ENCODE measurements around the gene CTXN1.

CTXN1 gene

DNA sequence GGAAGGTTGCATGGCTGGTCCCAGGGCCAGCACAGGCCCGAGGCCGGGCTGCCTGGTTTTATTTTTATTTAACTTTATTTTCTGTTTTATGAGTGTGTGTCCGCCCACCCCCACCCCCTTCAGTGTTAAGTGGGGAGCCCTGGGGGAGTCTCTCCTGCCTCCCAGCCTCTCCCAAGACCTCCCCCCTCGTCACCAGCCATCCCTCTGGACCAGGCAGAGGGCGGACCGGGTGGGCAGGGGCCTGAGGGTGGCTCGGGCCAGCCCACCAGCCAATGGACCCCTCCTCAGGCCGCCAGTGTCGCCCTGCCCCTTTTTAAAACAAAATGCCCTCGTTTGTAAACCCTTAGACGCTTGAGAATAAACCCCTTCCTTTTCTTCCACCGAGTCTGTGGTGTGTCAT lies 11.8 kb downstream of the CTXN1 start:
- no peak for DNase-seq (ENCODE audit: low read depth)

DNA sequence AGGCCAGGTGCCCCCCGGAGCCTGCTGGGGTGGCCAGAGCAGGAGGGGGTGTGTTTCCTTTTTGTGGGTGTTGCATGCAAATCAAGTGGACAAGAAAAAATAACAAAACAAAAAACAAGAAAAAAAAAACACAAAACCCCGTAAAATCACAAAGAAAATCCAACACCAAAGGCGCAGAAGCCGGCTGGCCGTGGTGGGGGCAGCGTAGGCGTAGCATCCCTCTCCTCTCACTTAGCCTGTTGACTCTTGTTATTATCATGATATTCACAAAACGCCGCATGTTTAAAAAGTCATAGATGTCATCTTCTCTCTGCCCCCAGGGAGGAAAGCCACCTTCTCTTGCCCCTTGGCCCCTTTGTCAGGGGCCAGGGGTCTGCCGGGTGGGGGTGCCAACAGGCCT lies 12.3 kb downstream of the CTXN1 start:
- DNase-seq (ENCODE audit: low read depth) = no peak

DNA sequence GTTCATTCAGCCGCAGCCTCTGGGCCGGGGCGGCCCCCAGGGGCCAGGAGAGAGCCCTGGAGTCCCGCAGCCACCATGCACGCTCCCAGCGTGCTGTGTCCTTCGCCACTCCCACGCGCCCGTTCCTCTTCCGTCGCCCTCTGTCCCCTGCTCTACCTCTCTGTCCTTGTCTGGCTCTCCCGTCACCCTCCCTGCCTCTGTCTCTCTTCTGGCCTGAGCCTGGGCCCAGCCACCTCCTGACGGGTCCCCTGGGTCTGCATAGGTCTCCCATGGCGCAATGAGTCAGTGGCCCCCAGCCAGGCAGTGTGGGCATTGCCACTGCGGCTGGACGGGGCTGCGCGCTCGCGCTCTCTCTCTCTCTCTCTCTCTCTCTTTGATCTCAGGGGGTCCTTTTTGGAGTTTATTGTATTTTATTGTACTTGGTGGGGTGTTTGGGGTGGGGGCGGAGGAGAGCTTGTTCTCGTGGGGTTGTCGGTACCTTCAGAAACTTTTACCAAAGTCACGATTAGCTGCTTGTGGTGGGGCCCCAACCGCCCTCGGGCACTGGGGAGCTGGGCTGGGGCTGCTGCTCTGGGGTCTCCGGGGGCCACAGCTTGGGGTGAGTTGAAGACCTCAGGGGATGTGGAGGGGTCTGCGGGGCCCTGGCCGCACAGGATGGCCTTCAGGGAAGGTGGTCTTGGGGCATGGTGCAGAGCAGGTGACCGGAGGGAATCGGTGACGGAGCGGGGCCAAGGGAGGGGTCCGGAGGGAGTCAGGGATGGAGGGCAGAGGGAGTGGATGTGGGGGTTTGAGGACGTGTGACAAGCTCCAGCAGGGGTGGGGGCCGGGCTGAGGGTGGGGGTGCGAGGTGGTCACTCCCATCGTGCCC lies 13.0 kb downstream of the CTXN1 start:
- no peak for DNase-seq (ENCODE audit: low read depth)

DNA sequence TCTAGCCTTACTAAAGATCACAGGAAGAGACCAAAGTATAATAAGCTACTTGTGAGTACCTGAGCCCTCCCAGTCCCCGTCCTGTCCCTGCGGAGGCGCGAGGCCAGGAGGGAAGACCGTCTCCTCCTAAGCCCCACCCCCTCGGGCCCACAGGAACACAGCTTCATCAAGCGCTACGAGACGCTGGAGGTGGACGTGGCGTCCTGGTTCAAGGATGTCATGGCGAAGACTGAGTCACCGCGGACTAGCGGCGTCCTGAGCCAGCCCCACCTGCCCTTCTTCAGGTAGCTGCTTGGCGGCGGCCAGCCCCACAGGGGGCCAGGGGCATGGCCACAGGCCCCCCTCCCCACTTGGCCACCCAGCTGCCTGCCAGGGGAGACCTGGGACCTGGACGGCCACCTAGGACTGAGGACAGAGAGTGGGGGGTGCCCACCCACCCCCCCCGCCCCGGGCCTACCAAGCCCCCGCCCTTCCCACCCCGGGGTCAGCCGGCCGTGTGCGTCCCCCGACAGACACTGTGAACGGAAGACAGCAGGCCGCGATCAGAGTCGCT lies 13.7 kb downstream of the CTXN1 start:
- DNase-seq (ENCODE audit: low read depth) = no peak

DNA sequence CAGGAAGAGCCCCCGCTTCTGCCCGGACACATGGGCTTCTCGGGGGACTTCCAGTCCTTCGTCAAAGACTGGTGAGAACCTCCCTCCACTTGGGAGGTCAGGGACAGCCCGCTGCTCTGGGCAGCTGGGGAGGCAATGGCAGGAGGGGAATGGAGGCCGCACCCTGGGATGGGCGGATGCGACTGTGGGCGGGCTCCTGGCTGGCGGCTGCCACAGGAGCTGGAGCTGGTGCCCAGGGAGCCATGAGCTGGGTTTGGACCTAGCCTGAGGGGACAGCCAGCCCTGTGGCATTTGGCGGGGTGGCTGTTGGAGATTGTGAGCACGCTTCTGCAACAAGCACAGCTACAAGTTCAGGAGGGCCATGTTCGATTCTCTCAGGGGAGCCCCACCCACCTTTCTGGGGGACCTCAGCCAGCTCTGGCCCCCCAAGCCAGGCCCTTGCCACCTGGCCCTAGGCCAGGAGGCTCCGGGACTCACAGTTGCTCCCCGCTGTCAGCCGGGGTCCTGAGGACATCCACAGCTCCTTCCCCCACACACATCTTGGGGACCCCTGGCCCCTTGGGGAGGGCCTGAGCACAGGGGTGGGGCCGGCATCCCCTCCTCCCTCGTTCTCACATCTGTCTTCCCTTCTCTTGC lies 14.3 kb downstream of the CTXN1 start:
- no peak for DNase-seq (ENCODE audit: low read depth)

DNA sequence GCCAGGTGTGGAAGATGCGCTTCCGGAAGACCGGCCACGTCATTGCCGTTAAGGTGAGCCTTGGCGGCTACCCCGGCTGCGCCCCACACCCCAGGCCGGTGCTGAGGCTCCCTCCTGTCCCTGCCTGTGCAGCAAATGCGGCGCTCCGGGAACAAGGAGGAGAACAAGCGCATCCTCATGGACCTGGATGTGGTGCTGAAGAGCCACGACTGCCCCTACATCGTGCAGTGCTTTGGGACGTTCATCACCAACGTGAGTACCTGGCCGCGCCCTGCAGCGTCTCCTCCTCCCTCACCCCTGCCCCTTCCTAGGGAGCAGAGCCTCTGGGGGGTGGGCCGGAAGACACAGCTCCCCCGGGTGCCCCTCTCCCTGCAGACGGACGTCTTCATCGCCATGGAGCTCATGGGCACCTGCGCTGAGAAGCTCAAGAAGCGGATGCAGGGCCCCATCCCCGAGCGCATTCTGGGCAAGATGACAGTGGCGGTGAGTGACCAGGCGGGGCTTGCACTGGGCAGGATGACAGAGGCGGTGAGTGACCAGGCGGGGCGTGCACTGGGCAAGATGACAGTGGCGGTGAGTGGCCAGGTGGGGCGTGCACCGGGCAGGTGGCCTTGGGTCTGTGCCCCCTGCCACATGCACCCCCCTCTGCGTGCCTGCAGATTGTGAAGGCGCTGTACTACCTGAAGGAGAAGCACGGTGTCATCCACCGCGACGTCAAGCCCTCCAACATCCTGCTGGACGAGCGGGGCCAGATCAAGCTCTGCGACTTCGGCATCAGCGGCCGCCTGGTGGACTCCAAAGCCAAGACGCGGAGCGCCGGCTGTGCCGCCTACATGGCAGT lies 15.4 kb downstream of the CTXN1 start:
- no peak for DNase-seq (ENCODE audit: low read depth)

DNA sequence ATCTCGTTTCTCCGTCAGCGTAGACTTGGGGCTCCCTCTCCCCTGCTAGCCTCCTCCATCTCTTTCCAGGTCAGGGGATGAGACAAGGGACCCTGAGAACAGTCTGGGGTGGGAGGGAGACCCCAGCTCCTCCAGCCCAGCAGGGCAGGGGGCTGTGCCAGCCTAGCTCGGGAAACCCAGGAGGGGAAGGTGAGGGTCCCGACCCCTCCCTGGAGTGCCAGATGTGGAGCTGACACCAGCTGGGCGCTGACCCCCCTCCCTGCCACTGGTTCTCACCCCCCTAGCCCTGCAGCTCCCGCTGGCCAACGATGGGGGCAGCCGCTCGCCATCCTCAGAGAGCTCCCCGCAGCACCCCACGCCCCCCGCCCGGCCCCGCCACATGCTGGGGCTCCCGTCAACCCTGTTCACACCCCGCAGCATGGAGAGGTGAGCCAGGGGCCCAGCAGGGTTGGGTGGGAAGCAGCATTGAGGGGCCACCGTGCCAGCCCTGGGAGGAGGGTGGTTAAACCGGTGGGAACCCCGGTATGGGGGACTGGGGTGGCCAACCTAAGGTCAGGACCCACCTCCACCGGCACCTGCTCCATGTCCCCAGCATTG lies 16.4 kb downstream of the CTXN1 start:
- DNase-seq (ENCODE audit: low read depth) = no peak

DNA sequence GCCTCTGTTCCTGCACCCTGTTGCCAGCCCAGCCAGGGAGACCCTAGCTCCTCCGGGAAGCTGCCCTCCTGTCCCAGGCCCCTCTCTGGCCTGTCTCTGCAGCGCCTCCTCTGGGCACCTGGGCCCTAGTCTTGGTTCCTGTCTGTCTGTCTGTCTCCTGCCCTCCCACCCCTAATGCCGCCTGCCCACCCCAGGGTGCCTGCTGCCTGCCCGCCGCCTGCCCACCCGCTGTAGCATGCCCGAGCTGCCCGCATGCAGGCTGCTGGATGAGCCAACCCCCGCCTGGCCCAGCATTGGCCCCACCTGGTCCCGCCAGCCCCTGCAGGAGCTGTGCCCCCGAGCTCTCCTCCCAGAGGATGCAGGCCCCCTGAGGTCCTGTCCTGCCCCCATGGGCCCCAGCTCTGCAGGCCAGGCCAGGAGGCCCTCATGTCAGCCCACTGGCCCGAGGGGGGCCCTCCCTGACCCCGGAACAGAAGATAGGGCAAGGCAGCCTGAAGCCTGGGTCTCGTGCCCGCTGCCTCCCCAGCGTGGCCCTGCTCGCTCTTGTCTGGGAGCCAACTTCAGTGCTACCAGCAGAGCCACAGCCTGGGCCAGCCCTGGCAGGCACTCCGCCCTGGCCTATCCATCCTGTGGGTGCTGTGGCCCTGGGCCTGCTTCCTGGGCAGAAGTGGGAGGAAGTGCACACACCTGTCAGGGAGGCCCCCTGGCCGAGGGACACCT lies 17.0 kb downstream of the CTXN1 start:
- no peak for DNase-seq (ENCODE audit: low read depth)

DNA sequence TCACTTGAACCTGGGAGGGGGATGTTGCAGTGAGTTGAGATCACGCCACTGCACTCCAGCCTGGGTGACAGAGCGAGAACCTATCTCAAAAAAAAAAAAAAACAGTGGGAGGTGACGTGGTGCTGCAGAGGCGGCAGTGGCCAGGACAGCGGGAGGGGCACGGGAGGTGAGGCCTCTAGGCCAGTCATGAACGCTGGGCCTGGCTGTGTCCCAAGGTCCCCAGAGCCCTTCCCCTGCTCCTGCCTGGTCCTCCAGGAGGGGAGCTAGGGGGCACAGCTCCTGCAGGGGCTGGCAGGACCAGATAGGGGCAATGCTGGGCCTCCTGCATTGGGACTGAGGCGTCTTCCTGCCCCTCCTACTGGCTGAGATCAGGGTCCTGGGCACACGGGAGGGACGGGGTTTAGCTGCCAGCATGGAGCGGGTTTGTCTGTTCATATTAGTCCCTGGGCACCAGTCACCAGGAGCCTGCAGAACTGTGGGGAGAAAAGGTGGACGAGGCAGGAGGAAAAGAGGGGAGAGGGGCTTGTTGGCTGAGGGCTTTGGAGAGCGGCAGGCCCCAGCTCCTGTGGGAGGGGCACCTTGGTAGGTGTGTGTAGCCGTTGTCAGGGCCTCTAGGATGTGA lies 17.7 kb downstream of the CTXN1 start:
- DNase-seq (ENCODE audit: low read depth) = no peak

DNA sequence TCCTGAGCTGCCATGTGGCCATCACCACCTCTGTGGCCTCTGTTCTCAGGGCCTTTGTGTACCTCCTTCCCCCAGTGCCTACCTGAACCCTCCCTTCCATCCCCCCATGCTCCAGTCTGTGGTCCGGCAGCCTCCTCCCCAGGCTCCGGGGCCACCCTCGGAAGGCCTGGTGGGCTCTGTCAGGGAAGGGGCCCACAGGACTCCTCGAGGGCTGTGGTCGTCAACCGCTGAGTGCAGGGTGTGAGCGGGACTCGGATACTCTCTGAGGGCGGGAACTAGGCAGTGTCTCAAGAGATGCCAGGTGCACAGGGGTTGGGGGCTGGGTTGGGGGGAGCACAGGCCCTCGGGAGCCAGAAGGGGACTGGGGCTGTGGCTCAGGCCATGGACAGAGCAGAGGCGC lies 18.4 kb downstream of the CTXN1 start:
- DNase-seq (ENCODE audit: low read depth) = no peak

DNA sequence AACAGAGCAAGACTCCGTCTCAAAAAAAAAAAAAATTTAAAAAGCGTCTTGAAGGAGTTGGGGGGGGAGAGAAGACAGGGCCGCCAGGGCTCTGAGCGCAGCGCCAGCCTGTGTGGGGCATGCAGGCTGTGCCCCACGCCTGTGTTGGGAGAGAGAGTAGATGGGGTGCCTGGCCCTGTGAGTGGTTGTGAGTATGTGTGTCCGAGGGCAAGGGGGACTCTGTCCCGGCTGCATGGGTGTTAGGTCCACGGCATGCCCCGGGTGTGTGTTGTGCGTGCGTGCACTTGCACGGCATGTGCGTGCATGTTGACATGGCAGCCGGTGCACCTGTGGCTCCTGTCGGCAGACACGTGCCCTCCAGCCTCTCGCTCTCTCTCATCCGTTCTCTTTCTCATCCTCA lies 18.8 kb downstream of the CTXN1 start:
- no peak for DNase-seq (ENCODE audit: low read depth)

DNA sequence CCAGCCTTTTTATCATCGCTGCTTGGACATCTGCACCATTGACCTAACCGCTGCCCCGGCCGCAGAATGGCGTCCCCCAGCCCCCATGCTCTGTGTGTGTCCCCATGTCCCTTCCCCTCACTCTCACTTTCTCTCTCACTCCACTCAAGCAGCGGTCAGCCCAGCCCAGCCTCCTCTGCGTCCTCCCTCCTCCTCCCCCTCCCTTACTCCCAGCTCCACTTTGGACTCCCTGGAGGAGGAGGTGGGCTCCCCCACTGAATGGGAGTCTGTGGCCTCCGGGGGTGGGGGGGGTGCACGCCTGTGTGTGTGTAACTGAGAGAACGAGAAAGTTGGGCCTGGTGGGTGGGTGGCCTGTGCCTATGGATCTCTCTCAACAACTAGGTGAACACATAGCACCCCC lies 20.1 kb downstream of the CTXN1 start:
- DNase-seq (ENCODE audit: low read depth) = no peak

DNA sequence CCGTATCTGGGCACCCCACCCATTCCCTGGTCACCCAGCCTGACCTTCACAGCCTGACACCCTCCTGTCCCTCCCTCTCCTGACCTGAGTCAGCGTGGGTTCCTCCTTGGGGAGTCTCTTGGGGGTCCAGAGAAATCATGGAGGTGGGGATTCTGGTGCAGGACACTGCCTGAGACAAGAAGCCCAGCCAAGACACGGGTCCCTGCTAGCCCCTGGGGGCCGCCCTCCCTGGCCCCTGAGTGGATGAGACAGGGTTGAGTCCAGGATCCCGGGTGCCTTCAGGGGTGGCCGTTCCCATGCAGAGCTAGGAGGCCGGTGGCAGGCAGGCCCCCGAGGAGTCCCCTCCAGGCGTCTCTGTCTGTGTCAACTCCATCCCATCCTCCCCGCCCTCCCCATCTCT lies 20.7 kb downstream of the CTXN1 start:
- DNase-seq (ENCODE audit: low read depth) = no peak

DNA sequence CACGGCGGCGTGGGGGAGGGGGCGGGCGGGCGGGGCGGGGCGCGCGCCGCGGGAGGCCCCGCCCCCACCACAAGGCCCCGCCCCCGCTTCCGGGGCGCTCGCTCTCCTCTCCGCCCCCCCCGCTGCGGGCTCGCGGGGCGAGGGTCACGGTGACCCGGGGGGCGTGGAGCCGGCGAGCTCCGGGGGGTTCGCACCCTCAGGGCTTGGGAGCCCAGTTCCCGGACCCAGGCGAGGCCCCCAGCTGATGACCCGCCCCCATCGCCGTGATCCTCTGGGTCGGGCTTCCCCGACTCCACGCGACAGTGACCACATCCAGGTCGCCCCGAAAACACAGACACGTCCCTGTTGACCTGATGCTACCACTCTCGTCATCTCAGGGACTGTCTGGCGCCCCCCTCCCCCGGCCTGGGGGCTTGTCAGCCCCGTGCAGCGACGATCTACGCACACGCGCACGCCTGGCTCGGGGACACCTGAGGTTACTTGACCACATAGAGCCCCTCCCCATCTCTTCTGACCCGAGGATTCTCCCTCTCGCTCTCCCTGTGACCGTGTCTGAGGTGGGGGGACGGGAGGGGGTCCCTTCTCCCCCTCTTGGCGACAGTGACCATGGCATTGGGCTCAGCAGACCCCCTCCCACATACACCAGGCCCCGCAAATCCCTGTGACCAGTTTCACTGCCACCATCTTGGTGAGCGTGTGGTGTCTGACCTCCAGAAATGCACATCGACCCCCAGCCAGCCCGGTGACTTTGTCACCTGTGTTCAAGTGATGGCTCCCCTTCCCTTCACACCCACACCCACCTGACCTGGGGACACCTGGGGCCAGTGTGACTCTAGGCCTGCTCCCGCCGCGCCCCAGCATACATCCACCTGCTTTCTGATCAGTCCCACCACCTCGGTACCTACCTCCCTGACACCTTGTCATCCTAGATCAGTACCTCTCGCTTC lies 21.6 kb downstream of the CTXN1 start:
- no peak for DNase-seq (ENCODE audit: low read depth)

DNA sequence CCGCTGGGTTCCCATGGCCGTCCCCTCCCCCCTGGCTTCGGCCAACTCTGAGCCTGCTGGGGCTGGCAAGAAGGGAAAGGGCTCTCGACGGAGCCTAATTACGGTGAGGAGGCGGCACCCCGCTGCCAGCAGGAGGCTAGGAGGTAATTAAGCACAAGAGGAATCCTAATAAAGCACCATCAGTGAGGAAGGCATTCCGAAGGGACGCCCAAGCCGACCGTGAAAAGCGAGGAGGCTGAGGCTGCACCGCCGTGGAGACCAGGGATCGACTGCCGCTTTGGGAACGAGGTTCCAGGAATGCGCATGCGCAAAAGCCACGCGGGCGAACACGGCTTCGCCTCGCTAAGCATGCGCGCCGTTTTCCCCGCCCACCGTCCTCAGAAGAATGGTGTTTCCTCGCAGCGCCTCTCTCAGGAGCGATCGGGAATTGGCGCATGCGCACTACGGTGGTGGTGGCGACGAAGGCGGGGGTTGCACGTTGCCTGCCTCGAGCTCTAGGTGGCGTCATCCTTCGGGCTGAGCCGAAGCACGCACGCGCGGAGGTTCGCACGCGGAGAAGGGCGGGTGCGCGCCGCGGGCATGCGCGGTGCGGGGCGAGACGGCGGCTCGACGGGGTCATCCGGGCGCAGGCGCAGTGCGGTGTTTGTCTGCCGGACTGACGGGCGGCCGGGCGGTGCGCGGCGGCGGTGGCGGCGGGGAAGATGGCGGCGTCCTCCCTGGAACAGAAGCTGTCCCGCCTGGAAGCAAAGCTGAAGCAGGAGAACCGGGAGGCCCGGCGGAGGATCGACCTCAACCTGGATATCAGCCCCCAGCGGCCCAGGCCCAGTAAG lies 22.5 kb downstream of the CTXN1 start, which contains the start of gene MAP2K7:
Gene MAP2K7 (plus strand): TSS at position 634 of the 830 bp plus-strand sequence. CDS start 68 bp downstream, at position 702.
- DNase-seq (ENCODE audit: low read depth) = peak; percentile 93

DNA sequence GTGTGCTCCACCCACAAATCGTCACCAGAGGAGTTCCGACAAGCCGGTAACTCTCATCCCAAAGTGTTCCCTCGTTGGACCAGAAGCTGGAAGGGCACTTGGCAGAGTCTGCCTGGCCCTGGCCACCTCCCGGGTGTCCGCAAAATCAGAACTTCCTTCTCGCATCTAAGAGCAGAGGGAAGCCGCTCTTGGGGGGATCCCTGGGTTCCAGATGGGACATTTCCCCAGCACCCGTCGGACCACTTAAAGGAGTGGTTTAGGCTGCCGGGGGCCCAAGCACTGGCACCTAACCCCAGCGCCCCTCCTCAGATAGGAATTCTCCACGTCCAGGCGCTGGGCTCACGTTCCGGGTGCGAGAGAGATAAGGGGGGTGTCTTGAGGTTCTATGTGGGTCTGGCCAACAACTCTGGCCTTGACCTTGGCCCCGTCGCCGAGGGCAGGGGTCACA lies 23.1 kb downstream of the CTXN1 start:
- DNase-seq (ENCODE audit: low read depth) = no peak

DNA sequence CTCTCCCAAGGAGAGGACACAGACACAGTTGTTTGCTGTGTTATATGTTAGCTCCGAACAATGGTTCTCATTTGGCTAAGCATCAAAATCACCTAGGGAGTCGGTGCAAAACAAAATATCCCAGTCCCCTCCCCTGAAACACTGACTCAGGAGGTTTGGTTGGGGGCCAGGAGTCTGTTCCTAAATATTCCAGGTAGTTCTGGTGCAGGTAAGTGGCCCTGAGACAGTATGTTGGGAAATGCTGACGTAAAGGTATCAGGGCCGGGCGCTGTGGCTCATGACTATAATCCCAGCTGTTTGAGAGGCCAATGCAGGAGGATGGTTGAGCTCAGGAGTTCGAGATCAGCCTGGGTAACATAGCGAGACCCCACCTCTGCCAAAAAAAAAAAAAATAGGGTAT lies 24.6 kb downstream of the CTXN1 start:
- DNase-seq (ENCODE audit: low read depth) = no peak

DNA sequence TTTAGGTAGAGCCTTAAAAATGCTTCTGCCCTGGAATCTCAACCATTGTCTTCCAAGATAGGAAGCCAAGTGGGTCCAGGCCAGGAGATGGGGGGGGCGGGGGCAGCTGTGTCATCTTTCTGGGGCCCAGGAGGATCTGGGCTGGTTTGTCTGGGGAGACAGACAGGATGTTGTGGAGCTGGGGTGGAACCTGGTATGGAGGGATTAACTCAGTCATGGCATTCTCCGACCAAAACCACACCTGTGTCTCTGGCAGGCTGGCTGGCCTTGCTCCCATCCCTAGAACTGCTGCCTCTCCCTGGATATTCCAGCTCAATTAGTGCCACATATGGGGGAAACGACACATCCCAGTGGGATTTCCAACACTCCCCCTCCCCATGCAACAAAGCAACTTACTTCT lies 25.0 kb downstream of the CTXN1 start:
- DNase-seq (ENCODE audit: low read depth) = no peak

DNA sequence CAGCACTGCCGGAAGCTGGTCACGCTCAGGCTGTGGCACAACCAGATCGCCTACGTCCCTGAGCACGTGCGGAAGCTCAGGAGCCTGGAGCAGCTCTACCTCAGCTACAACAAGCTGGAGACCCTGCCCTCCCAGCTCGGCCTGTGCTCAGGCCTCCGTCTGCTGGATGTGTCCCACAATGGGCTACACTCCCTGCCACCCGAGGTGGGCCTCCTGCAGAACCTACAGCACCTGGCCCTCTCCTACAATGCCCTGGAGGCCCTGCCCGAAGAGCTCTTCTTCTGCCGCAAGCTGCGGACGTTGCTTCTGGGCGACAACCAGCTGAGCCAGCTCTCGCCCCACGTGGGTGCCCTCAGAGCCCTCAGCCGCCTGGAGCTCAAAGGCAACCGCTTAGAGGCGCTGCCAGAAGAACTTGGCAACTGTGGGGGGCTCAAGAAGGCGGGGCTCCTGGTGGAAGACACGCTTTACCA lies 25.5 kb downstream of the CTXN1 start:
- no peak for DNase-seq (ENCODE audit: low read depth)

All from HS-27A (cell line).